Activated naive CD4-positive, alpha-beta T cell treated with anti-CD3 and anti-CD28 coated beads, Interleukin-2, amount 10 ng/mL, durations not matched to agents 7 days and 5 days (primary cell): ENCODE data around the gene SUMF2.
"Not testable (repeated sequence)": the region's sequence is repeated elsewhere in the genome, so short reads cannot be mapped to it uniquely, and the experiment has no call there.

Experiments
- CTCF ChIA-PET: fragments of 350-600 bp; sonication (Branson Sonifier 250); formaldehyde crosslinking; loops from one replicate; lab custom pipeline; 2021; ENCODE audit warnings: antibody characterized with exemption; lab: Charles Lee
- DNase-seq: peaks from one replicate; pipeline ENCODE4 v3.0.0-alpha.2; 2020
- H3K27ac Mint-ChIP-seq: one replicate; pipeline ENCODE4 v1.8.0; 2021; ENCODE audit warnings: mild to moderate bottlenecking, moderate library complexity, mixed read lengths
- H3K27me3 Mint-ChIP-seq: one replicate; pipeline ENCODE4 v1.8.0; 2021; ENCODE audit warnings: mild to moderate bottlenecking, mixed read lengths
- H3K36me3 Mint-ChIP-seq: one replicate; pipeline ENCODE4 v1.8.0; 2021; ENCODE audit warnings: mixed read lengths
- H3K4me1 Mint-ChIP-seq: one replicate; pipeline ENCODE4 v1.8.0; 2021; ENCODE audit warnings: mixed read lengths
- H3K4me3 Mint-ChIP-seq: one replicate; pipeline ENCODE4 v1.8.0; 2021; ENCODE audit warnings: mild to moderate bottlenecking, moderate library complexity, mixed read lengths
- H3K9me3 Mint-ChIP-seq: one replicate; pipeline ENCODE4 v1.8.0; 2021; ENCODE audit warnings: mixed read lengths

Gene SUMF2

DNA sequence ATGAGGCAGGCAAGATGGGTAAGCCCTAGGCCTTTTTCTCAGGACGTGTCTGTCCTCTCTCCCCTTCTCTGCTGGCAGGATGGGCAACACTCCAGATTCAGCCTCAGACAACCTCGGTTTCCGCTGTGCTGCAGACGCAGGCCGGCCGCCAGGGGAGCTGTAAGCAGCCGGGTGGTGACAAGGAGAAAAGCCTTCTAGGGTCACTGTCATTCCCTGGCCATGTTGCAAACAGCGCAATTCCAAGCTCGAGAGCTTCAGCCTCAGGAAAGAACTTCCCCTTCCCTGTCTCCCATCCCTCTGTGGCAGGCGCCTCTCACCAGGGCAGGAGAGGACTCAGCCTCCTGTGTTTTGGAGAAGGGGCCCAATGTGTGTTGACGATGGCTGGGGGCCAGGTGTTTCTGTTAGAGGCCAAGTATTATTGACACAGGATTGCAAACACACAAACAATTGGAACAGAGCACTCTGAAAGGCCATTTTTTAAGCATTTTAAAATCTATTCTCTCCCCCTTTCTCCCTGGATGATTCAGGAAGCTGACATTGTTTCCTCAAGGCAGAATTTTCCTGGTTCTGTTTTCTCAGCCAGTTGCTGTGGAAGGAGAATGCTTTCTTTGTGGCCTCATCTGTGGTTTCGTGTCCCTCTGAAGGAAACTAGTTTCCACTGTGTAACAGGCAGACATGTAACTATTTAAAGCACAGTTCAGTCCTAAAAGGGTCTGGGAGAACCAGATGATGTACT, 15.5 kb downstream of the SUMF2 start:
- Mint-ChIP-seq H3K4me1 (no peaks in the 10 kb centered on the region), H3K27me3 (no peaks in the 10 kb centered on the region), H3K9me3 (no peaks in the 10 kb centered on the region), H3K4me3 (no peak overlapping the region), H3K36me3 (peaks cover 36% of the 10 kb centered on the region), H3K27ac (no peak overlapping the region)
- CTCF ChIA-PET: interaction anchor here (0.9 kb wide), 1 partner anchor 438 kb away, joined by 3 read pairs; no protein-coding TSS in a partner anchor
- no peak for DNase-seq

- H3K36me3 Mint-ChIP-seq: peaks cover 36% of the 10 kb centered on the region
- H3K27ac Mint-ChIP-seq, H3K4me1 Mint-ChIP-seq, CTCF ChIA-PET, H3K27me3 Mint-ChIP-seq, H3K9me3 Mint-ChIP-seq, H3K4me3 Mint-ChIP-seq, DNase-seq: not testable (repeated sequence)
Observed at GRCh38 chr7:56080726-56081435, 16.8 kb downstream of the SUMF2 start.

GRCh38 chr7:56081626-56082340, 17.7 kb downstream of the SUMF2 start:
- DNase-seq: peak; percentile 1
- Mint-ChIP-seq H3K27ac (no peak overlapping the region), H3K4me3 (no peak overlapping the region), H3K4me1 (no peaks in the 10 kb centered on the region), H3K9me3 (no peaks in the 10 kb centered on the region), H3K27me3 (no peaks in the 10 kb centered on the region), H3K36me3 (peaks cover 34% of the 10 kb centered on the region)
- CTCF ChIA-PET: no interaction called here

DNA sequence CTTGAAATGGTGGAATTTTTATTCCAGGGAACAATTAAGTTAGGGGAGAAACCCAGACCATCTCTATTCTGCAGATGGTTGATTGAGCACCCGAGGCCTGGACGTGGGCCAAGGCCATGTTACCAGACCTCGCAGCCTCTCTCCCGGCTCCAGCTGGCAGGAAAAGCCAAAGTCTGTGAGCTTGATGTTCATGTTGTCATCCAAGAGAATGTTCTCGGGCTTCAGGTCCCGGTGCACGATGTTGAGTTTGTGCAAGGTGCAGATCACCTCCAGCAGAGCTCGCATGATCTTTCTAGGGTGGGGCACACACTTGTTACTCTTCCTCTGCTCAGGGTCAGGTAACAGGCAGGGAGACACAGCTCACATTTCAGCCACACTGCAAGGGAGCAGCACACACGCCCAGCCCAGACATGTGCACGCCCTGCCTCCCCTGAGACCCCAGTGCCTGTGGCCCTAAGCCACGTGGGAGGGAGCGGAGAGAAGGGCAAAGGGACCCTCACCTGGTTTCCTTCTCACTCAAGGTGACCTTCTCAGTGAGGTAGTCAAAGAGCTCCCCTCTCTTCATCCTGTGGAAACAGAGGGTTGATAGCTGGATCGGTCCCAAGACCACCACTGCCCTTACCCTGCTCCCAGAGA, 19.2 kb downstream of the SUMF2 start:
- Mint-ChIP-seq H3K9me3 (no peaks in the 10 kb centered on the region), H3K4me1 (no peaks in the 10 kb centered on the region), H3K27me3 (no peaks in the 10 kb centered on the region), H3K4me3 (no peak overlapping the region), H3K27ac (no peak overlapping the region), H3K36me3 (peaks cover 34% of the 10 kb centered on the region)
- DNase-seq: no peak
- CTCF ChIA-PET: interaction anchor here (2.8 kb wide), 1 partner anchor 9 kb away, joined by 10 read pairs; no protein-coding TSS in a partner anchor

- H3K27me3 Mint-ChIP-seq: no peaks in the 10 kb centered on the region
- CTCF ChIA-PET: no interaction called here
- no peak for DNase-seq
- peaks cover 15% of the 10 kb centered on the region for H3K36me3 Mint-ChIP-seq
- H3K27ac Mint-ChIP-seq: no peak overlapping the region
- no peaks in the 10 kb centered on the region for H3K9me3 Mint-ChIP-seq
- no peaks in the 10 kb centered on the region for H3K4me1 Mint-ChIP-seq
- H3K4me3 Mint-ChIP-seq: no peak overlapping the region
Observed at GRCh38 chr7:56086761-56087160, 22.7 kb downstream of the SUMF2 start.

GRCh38 chr7:56087445-56087844, 23.4 kb downstream of the SUMF2 start:
- no peak for DNase-seq
- Mint-ChIP-seq H3K27me3 (no peaks in the 10 kb centered on the region), H3K4me1 (no peaks in the 10 kb centered on the region), H3K36me3 (peaks cover 10% of the 10 kb centered on the region), H3K4me3 (no peak overlapping the region), H3K27ac (no peak overlapping the region), H3K9me3 (no peaks in the 10 kb centered on the region)
- CTCF ChIA-PET: no interaction called here

DNA sequence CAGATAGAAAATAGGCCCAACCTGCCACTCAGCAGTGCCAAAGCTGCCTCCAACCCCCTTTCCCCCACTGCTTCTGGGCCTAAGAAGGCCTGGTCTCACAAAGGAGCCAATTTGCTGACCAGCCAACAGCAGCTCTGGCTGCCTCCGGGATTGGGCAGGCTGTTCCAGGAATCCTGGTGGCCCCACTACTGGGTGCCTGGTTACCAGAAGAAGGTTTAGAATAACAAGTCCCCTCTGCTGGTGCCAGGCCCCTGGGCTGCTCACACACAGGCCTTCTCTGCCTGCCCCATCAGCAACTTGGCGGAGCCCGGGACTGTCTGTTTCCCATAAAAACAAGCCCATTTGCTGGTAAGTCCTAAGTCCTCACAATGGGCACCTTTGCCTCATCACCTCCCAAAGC, 27.5 kb downstream of the SUMF2 start:
- CTCF ChIA-PET: no interaction called here

DNA sequence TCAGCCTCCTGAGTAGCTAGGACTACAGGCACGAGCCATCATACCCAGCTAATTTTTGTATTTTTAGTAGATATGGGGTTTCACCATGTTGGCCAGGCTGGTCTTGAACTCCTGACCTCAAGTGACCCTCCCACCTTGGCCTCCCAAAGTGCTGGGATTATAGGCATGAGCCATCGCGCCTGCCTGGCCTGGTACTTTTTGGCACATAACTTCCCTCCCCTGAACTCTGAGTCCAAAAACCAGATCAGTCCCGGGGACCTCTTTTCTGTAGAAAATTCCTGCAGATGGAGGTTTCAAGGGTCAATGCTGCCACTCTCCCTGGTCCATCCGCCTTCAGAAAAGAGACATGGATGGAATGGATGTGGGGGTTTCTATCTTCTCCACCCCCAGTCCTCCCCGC, 28.3 kb downstream of the SUMF2 start:
- DNase-seq, H3K36me3 Mint-ChIP-seq, H3K9me3 Mint-ChIP-seq, H3K27ac Mint-ChIP-seq, CTCF ChIA-PET, H3K4me3 Mint-ChIP-seq, H3K4me1 Mint-ChIP-seq, H3K27me3 Mint-ChIP-seq: not testable (repeated sequence)

More for the DNA sequence above, 27.5 kb downstream of the SUMF2 start:
- Mint-ChIP-seq H3K36me3 (peaks cover 8% of the 10 kb centered on the region), H3K27ac (no peak overlapping the region), H3K4me1 (peaks cover 2% of the 10 kb centered on the region), H3K9me3 (no peaks in the 10 kb centered on the region), H3K27me3 (no peaks in the 10 kb centered on the region), H3K4me3 (no peak overlapping the region)
- no peak for DNase-seq

DNA sequence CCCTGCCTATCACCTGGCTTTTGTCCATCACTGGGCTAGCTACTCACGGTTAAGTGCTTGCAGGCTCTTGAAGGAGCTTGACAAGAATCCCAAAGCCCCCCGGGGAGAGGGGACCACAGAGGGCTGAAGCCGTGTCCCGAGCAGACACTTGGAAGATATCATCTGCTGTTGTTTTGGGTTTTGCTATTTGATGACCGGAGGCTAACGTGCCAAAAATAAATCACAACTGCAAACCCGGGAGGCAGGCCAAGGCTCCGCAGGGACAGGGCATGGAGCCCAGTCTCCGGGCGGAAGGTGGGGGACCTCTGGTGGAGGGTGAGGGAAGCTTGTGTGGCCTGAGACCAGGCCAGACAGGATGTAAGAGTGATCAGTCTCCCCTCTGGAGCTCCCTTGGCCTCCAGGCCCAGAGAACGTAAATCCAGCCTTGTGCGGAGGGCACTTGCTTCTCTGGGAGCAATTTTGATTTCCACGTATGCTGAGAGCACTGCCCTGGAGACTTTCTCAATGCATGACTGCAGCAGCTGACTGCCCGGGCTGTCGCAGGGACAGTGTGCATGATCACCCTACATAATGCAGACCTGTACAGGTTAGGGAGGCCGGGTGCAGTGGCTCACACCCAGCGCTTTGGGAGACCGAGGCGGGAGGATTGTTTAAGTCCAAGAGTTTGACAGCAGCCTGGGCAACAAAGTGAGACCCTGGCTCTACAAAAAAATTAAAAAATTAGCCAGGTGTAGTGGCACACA, 28.9 kb downstream of the SUMF2 start, which contains the start of gene PHKG1:
PHKG1 (minus strand) TSS at position 164 of the 743 bp plus-strand sequence. CDS start 4,011 bp downstream, outside the sequence.
- no peak for DNase-seq
- CTCF ChIA-PET: no interaction called here
- no peak within 1 kb of the TSS for H3K27ac Mint-ChIP-seq
- H3K9me3 Mint-ChIP-seq: no peaks in the 10 kb centered on the region
- no peaks in the 10 kb centered on the region for H3K27me3 Mint-ChIP-seq
- H3K36me3 Mint-ChIP-seq: peaks cover 5% of the 10 kb centered on the region
- H3K4me3 Mint-ChIP-seq: no peak within 1 kb of the TSS
- H3K4me1 Mint-ChIP-seq: peaks cover 2% of the 10 kb centered on the region

GRCh38 chr7:56097700-56098099, 33.6 kb downstream of the SUMF2 start:
- H3K4me3 Mint-ChIP-seq: no peak overlapping the region
- peaks cover 25% of the 10 kb centered on the region for H3K36me3 Mint-ChIP-seq
- CTCF ChIA-PET: no interaction called here
- H3K27ac Mint-ChIP-seq: no peak overlapping the region
- H3K4me1 Mint-ChIP-seq: peaks cover 2% of the 10 kb centered on the region
- no peaks in the 10 kb centered on the region for H3K9me3 Mint-ChIP-seq
- no peaks in the 10 kb centered on the region for H3K27me3 Mint-ChIP-seq
- no peak for DNase-seq

DNA sequence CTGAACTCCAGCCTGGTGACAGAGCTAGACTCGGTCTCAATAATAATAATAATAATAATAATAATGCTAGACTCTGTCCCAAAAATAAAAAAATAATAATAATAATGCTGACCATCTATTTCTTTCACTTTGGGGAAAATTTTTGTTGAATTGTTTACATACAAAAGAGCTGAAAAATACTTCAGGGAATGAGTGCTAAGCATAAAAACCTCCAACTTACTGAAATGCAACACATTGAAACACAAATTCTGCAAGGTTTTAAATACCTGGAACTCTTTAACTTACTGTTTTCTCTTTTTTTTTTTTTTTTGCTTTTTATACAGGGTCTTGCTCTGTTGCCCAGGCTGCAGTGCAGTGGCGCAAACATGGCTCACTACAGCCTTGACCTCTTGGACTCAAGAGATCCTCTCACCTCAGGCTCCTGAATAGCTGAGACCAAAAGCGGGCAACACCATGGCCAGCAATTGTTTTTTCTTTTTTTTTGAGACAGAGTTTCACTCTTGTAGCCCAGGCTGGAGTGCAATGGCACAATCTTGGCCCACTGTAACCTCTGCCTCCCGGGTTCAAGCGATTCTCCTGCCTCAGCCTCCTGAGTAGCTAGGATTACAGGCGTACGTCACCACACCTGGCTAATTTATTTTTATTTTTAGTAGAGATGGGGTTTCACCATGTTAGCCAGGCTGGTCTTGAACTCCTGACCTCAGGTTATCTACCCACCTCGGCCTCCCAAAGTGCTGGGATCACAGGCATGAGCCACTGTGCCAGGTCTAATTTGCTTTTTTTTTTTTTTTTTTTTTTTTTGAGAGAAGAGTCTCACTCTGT, 34.3 kb downstream of the SUMF2 start:
- not testable (repeated sequence) for H3K4me1 Mint-ChIP-seq

GRCh38 chr7:56099653-56100052, 35.6 kb downstream of the SUMF2 start:
- CTCF ChIA-PET: no interaction called here
- no peaks in the 10 kb centered on the region for H3K27me3 Mint-ChIP-seq

More for the DNA sequence above, 34.3 kb downstream of the SUMF2 start:
- CTCF ChIA-PET, H3K27ac Mint-ChIP-seq, H3K4me3 Mint-ChIP-seq, H3K9me3 Mint-ChIP-seq, H3K27me3 Mint-ChIP-seq, DNase-seq: not testable (repeated sequence)
- H3K36me3 Mint-ChIP-seq: peaks cover 29% of the 10 kb centered on the region

GRCh38 chr7:56104138-56104537, 40.1 kb downstream of the SUMF2 start:
- not testable (repeated sequence) for DNase-seq, H3K27me3 Mint-ChIP-seq, H3K9me3 Mint-ChIP-seq, H3K27ac Mint-ChIP-seq, H3K4me3 Mint-ChIP-seq
- H3K36me3 Mint-ChIP-seq: peaks cover 58% of the 10 kb centered on the region
- H3K4me1 Mint-ChIP-seq: peaks cover 41% of the 10 kb centered on the region
- CTCF ChIA-PET: interaction anchor here (1.3 kb wide), 1 partner anchor 97 kb away, joined by 3 read pairs; no protein-coding TSS in a partner anchor

More at GRCh38 chr7:56099653-56100052, 35.6 kb downstream of the SUMF2 start:
- H3K9me3 Mint-ChIP-seq: no peaks in the 10 kb centered on the region
- DNase-seq: no peak
- H3K4me1 Mint-ChIP-seq: peaks cover 15% of the 10 kb centered on the region
- peaks cover 38% of the 10 kb centered on the region for H3K36me3 Mint-ChIP-seq
- H3K27ac Mint-ChIP-seq: no peak overlapping the region
- H3K4me3 Mint-ChIP-seq: no peak overlapping the region
